PC-3 (cell line): Measurements from ENCODE around the gene OBP2A. TPM values are rescaled to one million over a fixed set of nuclear protein-coding genes. Genes with fewer than 3 reads are reported as not detected.
A peak's percentile ranks its signal among the peaks of the same experiment; 100 is the strongest.

Source experiments
- ATAC-seq: fragments of 200-7000 bp; cut with Tn5 transposase; 2 replicates; pipeline ENCODE4 v1.9.1; 2020; ENCODE audit warnings: mild to moderate bottlenecking, moderate library complexity
- BruUV-seq: library from RNA; stranded (reverse); fragments of 400-500 nt; replicated peaks from 2 replicates; lab custom pipeline; 2021; lab: Mats Ljungman, UMichigan
- CTCF ChIA-PET: fragments of 300-600 bp; sonication (Branson Sonifier 250); formaldehyde crosslinking; loops from one replicate; lab custom pipeline; 2022; ENCODE audit warnings: antibody characterized with exemption; lab: Charles Lee
- POLR2A ChIA-PET: fragments of 300-600 bp; sonication (Branson Sonifier 250); formaldehyde crosslinking; loops from one replicate; lab custom pipeline; 2022; ENCODE audit warnings: antibody characterized with exemption; ENCODE audit not compliant: unreplicated experiment; lab: Charles Lee
- DNase-seq: peaks from one replicate; pipeline ENCODE4 v3.0.0-alpha.2; 2015
- H2AFZ ChIP-seq: fragments of 300-600 bp; sonication (generic); 2 replicates; pipeline ENCODE4 v1.6.0; 2016; ENCODE audit warnings: antibody characterized with exemption, low read length
- H3F3A ChIP-seq: fragments of 300-600 bp; sonication (generic); one replicate; pipeline ENCODE4 v1.6.0; 2017; ENCODE audit warnings: antibody characterized with exemption, low read length, control low read depth, mild to moderate bottlenecking; ENCODE audit not compliant: unreplicated experiment
- H3K27ac ChIP-seq: fragments of 300-600 bp; sonication (generic); 2 replicates; pipeline ENCODE4 v1.5.1; 2016; ENCODE audit warnings: mild to moderate bottlenecking, low read length
- H3K27me3 ChIP-seq: fragments of 300-600 bp; sonication (generic); 2 replicates; pipeline ENCODE4 v1.6.1; 2016; ENCODE audit warnings: low read length, mixed read lengths
- H3K36me3 ChIP-seq: fragments of 300-600 bp; sonication (generic); 2 replicates; pipeline ENCODE4 v1.6.1; 2016; ENCODE audit warnings: low read depth, mixed run types, low read length, mixed read lengths
- H3K4me1 ChIP-seq: fragments of 300-600 bp; sonication (generic); 2 replicates; pipeline ENCODE4 v1.5.1; 2016; ENCODE audit warnings: low read length; ENCODE audit not compliant: insufficient read depth
- H3K4me2 ChIP-seq: fragments of 300-600 bp; sonication (generic); 2 replicates; pipeline ENCODE4 v1.6.0; 2016; ENCODE audit warnings: low read length
- H3K4me3 ChIP-seq: fragments of 300-600 bp; sonication (generic); 2 replicates; pipeline ENCODE4 v1.5.1; 2016; ENCODE audit warnings: mild to moderate bottlenecking, low read length, mixed read lengths
- H3K79me2 ChIP-seq: fragments of 300-600 bp; sonication (generic); 2 replicates; pipeline ENCODE4 v1.6.1; 2017; ENCODE audit warnings: low read length, mixed read lengths
- H3K9ac ChIP-seq: fragments of 300-600 bp; sonication (generic); 2 replicates; pipeline ENCODE4 v1.6.0; 2016; ENCODE audit warnings: mild to moderate bottlenecking, low read length
- H3K9me2 ChIP-seq: fragments of 300-600 bp; sonication (generic); replicated peaks from 2 replicates; pipeline ENCODE4 v1.6.1; 2016; ENCODE audit warnings: mixed run types, low read length, mixed read lengths
- H3K9me3 ChIP-seq: fragments of 300-600 bp; sonication (generic); 2 replicates; pipeline ENCODE4 v1.6.1; 2016; ENCODE audit warnings: low read length, mixed read lengths
- H4K20me1 ChIP-seq: fragments of 300-600 bp; sonication (generic); 2 replicates; pipeline ENCODE4 v1.6.1; 2016; ENCODE audit warnings: low read length, mixed read lengths
- CTCF ChIP-seq: fragments of 300-600 bp; sonication (generic); conservative IDR thresholded peaks from 2 replicates; pipeline ENCODE4 v1.5.1; 2017; ENCODE audit warnings: antibody characterized with exemption, low read depth, mild to moderate bottlenecking, low read length
- EZH2 ChIP-seq: fragments of 300-600 bp; sonication (generic); IDR thresholded peaks from one replicate; pipeline ENCODE4 v1.6.1; 2017; ENCODE audit warnings: antibody characterized with exemption, mild to moderate bottlenecking, low read length; ENCODE audit not compliant: unreplicated experiment
- EZH2phosphoT487 ChIP-seq: fragments of 300-600 bp; sonication (generic); IDR thresholded peaks from 2 replicates; pipeline ENCODE4 v1.6.1; 2018; ENCODE audit warnings: mild to moderate bottlenecking, antibody characterized with exemption, low read length, borderline replicate concordance
- intact Hi-C: fragments of 100-400 bp; cut with micrococcal nuclease; formaldehyde crosslinking; loops from 2 replicates; pipeline ENCODE4 v1.9.0; 2023
- total RNA-seq: library from RNA; depleted of rRNA; stranded (reverse); fragments of >200 nt; gene quantifications from 2 replicates; pipeline ENCODE4 v1.2.3, GENCODE V29; 2014

OBP2A gene
- total RNA-seq, 1 experiment from 2014 or later, result not detected

- no peaks in the 10 kb centered on the region for H3K27me3 ChIP-seq
- DNase-seq (peak; percentile 4), ATAC-seq (no peak)
- H3K4me1 ChIP-seq, result peaks cover 7% of the 10 kb centered on the region; the same call in 1 of the 2 replicates
- H3K4me3 ChIP-seq, result no peak overlapping the region
- H3K36me3 ChIP-seq, result no peaks in the 10 kb centered on the region
- no peak overlapping the region for H3K4me2 ChIP-seq
- CTCF ChIA-PET, result no interaction called here
- intact Hi-C loops, result no loop called here
- POLR2A ChIA-PET, result no interaction called here
- H3K9me2 ChIP-seq, result no peaks in the 10 kb centered on the region
- H3K27ac ChIP-seq, result peak overlapping the region; percentile 41
- no peaks in the 10 kb centered on the region for H3K79me2 ChIP-seq
- H2AFZ ChIP-seq, result no peak overlapping the region
- no peaks in the 10 kb centered on the region for H3F3A ChIP-seq
- no peak for TF ChIP-seq EZH2phosphoT487
- no peak for TF ChIP-seq CTCF
- TF ChIP-seq EZH2, result no peak
- H4K20me1 ChIP-seq, result no peaks in the 10 kb centered on the region
- H3K9me3 ChIP-seq, result no peaks in the 10 kb centered on the region
- BruUV-seq, result no TSS peak
- H3K9ac ChIP-seq, result peak overlapping the region; percentile 12; the same call in 1 of the 2 replicates
These were observed 9.3 kb downstream of the OBP2A start for GRCh38 chr9:135555203-135555602.

GRCh38 chr9:135555910-135556309 lies 10.0 kb downstream of the OBP2A start:
- ChIA-PET CTCF (no interaction called here), POLR2A (no interaction called here)
- DNase-seq, result no peak
- no TSS peak for BruUV-seq
- Histone ChIP-seq H3K36me3 (no peaks in the 10 kb centered on the region), H3K9me2 (no peaks in the 10 kb centered on the region), H3F3A (no peaks in the 10 kb centered on the region), H2AFZ (no peak overlapping the region), H3K4me3 (no peak overlapping the region), H3K9me3 (no peaks in the 10 kb centered on the region), H3K27ac (no peak overlapping the region), H3K79me2 (no peaks in the 10 kb centered on the region), H3K4me2 (no peak overlapping the region), H3K9ac (no peak overlapping the region), H3K27me3 (no peaks in the 10 kb centered on the region), H3K4me1 (peaks cover 7% of the 10 kb centered on the region; the same call in 1 of the 2 replicates), H4K20me1 (no peaks in the 10 kb centered on the region)
- no peak for TF ChIP-seq CTCF
- no peak for TF ChIP-seq EZH2
- ATAC-seq, result no peak
- intact Hi-C loops, result no loop called here

GRCh38 chr9:135559606-135560005 lies 13.7 kb downstream of the OBP2A start:
- H2AFZ ChIP-seq, result no peak overlapping the region
- no peaks in the 10 kb centered on the region for H3K27me3 ChIP-seq
- intact Hi-C loops, result no loop called here
- CTCF ChIA-PET, result no interaction called here
- no peak overlapping the region for H3K9ac ChIP-seq
- no peak overlapping the region for H3K27ac ChIP-seq
- peak overlapping the region; percentile 5; the same call in 1 of the 2 replicates for H3K4me2 ChIP-seq
- H3K4me1 ChIP-seq, result peaks cover 7% of the 10 kb centered on the region; the same call in 1 of the 2 replicates
- ATAC-seq (peak; percentile 81), DNase-seq (peak; percentile 52)
- TF ChIP-seq CTCF (no peak), EZH2 (no peak), EZH2phosphoT487 (no peak)
- no peaks in the 10 kb centered on the region for H3F3A ChIP-seq
- no TSS peak for BruUV-seq
- no peaks in the 10 kb centered on the region for H4K20me1 ChIP-seq
- H3K9me3 ChIP-seq, result no peaks in the 10 kb centered on the region
- H3K79me2 ChIP-seq, result no peaks in the 10 kb centered on the region
- H3K4me3 ChIP-seq, result no peak overlapping the region
- POLR2A ChIA-PET, result no interaction called here
- H3K9me2 ChIP-seq, result no peaks in the 10 kb centered on the region
- no peaks in the 10 kb centered on the region for H3K36me3 ChIP-seq
